GM21825 (cell line): ENCODE results near the gene HMOX2.

ENCODE experiments used
- ATAC-seq: cut with Tn5 transposase; IDR thresholded peaks from one replicate; pipeline ENCODE4 v1.9.1; 2021; ENCODE audit warnings: mild to moderate bottlenecking, moderate library complexity; ENCODE audit not compliant: unreplicated experiment

The HMOX2 gene

GRCh38 chr16:4463522-4464163, 12.6 kb upstream of the HMOX2 start:
- no peak for ATAC-seq

GRCh38 chr16:4465977-4466779, 10.0 kb upstream of the HMOX2 start:
- ATAC-seq, result no peak

GRCh38 chr16:4467916-4468315, 8.3 kb upstream of the HMOX2 start:
- ATAC-seq, result no peak

DNA sequence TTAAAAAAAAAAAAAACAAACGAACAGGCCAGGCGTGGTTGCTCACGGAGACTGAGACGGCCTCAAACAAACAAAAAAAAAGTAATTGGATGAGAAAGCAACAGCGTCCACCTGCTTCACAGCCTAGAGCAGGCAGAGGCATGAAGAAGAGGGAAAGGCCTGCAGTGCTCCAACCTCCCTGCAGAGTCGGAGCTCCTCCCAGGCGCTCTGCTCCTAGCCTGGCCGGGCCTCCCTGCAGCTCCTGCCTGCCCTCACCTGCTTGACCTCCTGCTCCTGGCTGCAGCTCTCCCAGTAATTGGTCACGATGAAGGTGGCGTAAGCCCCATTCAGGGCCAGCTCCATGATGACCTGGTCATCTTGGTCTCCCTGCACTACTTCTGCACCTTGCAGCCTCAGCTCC, 7.2 kb upstream of the HMOX2 start:
- no peak for ATAC-seq

- no peak for ATAC-seq
Observed at GRCh38 chr16:4471869-4472268, 4.3 kb upstream of the HMOX2 start.

GRCh38 chr16:4472880-4473279, 3.3 kb upstream of the HMOX2 start:
- ATAC-seq, result no peak

DNA sequence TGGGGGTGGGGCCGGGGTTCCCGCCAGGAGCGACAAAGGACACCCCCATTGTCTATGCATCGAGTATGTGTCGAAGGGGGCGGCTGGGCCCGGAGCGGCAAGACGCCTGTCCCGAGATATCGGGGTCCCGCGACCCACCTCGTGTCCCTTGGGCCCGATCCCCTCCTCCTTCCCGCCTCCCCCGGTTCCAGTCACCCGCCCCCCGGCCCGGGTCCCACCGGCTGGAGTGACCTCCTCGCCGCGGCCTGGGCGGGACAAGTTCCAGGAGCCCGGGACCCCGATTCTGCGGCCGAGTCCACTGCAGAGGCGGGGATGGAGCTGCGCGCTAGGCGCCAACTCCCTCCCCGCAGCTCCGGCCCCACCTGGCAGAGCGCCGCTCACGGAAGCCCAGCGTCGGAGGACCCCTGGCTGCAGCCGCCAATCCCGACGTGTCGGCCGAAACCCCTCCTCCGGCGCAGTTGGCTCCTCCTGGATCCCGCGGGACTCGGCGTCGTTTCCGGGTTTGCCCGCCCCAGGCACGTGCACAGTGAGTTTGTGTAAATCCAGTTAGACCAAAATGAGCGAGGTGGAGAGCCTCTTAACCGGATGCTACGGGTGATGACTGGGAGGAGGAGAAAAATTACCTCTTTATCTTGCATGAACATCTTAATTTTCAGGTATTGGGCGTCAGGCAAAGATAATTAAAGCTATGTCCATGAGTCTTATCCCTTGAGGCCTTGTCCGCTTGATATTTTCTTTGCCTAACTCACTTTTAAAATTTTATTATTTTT, 1.8 kb upstream of the HMOX2 start, which contains the start of gene NMRAL1:
Gene NMRAL1, minus strand, starts transcription at position 434 of the 770 bp plus-strand sequence. CDS start 493 bp downstream, outside the sequence.
- ATAC-seq, result peak; percentile 50

- no peak for ATAC-seq
Observed at GRCh38 chr16:4477966-4478365, 1.8 kb downstream of the HMOX2 start.

- no peak for ATAC-seq
Observed at GRCh38 chr16:4481526-4481925, 5.3 kb downstream of the HMOX2 start.

DNA sequence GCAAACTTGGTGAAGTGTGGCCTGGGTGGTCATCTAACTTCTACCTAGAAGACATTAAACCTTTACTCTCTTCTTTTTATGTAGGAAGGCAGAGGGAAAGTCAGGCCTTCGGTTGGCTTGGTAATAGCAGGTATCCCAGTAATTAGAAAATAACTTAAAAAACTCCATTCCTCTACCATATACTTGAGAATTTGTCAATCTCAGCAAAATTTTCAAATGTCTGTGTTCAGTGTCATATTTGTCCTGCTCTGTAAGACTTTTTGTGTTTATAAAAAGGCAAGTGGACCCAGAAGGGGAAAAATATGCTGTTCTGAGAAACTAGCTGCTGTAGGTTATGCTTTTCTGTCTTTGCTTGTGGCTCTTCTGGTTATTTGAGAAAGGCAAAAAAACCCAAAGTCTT, 5.8 kb downstream of the HMOX2 start:
- ATAC-seq, result no peak

GRCh38 chr16:4486126-4486893, 10.1 kb downstream of the HMOX2 start:
- no peak for ATAC-seq

DNA sequence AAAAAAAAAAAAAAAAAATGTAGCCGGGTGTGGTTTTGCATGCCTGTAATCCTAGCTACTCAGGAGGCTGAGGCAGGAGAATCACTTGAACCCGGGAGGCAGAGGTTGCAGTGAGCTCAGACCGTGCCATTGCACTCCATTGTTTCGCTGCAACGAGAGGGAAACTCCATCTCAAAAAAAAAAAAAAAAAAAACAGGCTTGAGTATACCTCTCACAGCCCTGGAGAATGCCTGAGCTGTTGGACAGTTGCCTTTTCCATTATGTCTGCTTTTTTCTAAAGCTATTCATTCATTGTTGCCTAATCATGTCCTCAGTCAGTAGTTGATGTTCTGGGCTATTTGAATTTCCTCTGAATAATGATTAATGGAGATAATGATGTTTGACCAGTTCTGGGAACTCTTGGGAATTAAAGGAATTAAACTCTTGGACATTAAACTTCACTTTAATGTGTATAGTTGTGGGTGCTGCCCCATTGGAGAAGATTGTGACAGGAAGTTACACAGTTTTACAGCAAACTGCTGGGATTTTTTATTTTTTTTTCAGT, 11.8 kb downstream of the HMOX2 start:
- ATAC-seq, result no peak

DNA sequence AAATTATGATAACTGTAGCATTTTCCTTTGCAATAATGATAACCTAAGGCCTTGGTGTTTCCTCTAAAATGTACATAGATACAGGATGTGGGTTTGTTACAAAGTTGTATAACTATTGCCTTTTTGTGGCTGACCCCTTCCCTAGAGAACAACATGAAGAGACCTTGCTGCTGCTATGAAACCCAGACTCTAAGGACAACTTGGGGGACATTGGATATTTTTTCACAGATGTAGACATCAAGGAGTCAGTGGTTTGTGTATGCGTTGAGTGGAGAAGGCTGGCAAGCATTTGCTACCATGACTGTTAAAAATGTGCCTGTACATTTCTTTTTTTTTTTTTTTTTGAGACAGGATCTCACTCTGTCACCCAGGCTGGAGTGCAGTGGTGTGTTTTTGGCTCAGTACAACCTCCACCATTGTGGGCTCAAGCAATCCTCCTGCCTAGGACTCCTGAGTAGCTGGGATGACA, 12.3 kb downstream of the HMOX2 start:
- ATAC-seq, result no peak

GRCh38 chr16:4489030-4489429, 12.8 kb downstream of the HMOX2 start:
- no peak for ATAC-seq

GRCh38 chr16:4491898-4492297, 15.7 kb downstream of the HMOX2 start:
- ATAC-seq, result no peak

DNA sequence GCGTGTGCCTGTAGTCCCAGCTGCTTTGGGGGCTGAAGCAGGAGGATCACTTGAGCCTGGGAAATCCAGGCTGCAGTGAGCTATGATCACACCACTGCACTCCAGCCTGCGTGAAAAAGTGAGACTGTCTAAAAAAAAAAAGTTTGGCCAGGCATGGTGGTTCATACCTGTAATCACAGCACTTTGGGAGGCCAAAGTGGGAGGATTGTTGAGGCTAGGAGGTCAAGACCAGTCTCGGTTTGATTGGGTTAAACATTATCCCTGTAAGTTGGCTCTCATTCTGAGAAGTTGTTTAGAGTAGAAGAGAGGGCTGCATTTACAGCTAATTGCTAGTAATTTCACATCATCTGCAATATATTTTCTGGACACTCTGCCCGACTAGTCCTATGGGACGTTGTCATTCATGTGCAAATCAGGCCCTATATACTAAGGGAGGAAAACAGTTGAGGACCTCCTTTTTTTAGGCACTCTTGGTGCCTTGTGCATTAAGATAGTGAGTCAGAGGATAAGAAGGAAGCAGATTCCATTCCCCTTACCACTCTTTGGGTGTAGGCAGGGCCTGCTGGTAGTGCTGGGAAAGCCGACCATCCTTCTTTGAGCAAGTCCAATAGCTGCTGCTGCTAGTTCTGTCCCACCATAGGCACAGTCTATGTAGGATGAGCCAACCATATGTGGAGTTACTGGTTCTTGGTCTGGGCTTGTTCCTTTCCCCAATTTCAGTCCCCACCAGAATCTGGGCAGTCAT, 18.7 kb downstream of the HMOX2 start:
- no peak for ATAC-seq

DNA sequence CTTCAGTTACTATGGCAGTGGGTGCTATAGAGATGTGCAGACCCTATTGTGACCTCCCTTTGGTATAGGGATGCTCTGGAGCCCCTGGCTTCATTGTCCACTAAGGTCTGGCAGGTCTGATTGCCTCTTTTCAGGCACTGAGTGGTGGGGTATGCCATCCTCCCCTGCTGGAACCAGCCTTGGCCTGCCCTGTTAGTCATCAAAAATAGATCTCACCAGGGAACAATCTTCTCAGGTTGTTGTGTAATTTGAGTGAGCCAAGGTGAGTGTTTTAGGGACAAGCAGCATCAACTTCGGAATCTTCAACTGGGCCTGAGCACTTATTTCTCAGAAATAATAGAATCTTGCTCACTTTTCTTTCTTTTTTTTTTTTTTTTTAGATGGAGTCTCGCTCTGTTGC, 19.6 kb downstream of the HMOX2 start:
- ATAC-seq, result no peak

DNA sequence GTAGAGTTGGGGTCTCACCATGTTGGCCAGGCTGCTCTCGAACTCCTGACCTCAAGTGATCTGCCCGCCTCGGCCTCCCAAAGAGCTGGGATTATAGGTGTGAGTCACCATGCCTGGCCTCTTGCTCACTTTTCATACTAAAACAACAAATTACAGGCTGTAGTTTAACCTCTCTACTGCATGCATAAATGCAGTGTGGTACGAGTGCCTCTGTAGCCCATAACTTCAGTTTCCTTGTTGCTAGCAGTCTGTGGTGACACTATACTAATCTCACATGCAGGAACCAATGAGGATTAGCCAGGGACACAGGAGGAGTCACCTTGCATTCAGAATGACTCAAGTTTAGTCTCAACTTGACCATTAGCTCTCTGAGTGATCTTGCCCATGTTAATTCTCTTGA, 20.1 kb downstream of the HMOX2 start:
- no peak for ATAC-seq

DNA sequence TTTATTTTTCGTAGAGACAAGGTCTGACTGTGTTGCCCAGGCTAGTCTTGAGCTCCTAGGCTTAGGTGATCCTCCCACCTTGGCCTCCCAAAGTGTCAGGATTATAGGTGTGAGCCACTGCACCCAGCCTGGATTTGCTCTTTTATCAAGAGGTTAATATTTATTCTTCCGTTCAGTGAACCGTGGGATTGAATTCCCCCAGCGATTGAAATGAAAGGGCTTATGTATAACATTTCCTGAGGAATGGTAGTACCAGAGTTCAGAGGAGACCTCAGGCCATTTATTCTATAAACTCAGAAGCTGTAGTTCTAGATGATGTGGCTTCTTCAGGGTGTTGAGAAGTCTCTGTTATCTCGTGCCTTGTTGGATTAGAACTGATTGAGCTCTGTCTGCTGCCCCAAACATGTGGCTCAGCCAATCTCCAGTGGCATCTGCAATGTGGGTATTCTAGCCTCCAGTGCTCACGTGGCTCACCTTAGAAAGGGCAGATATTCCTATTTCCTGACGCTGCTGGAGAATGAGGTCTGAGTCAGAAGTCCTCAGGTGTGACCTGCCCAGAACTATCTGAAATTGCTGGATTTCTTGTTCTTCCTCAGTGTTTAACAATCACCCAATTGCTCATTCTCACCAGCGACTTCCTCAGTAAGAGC, 22.5 kb downstream of the HMOX2 start:
- no peak for ATAC-seq
